Measurements from ENCODE around the gene METTL21C. TPM values are rescaled to one million over a fixed set of nuclear protein-coding genes. Genes with fewer than 3 reads are reported as not detected.

Gene METTL21C
- total RNA-seq, 1 donor from 2014 or later, result not detected

GRCh38 chr13:102718746-102719145, 23.9 kb upstream of the METTL21C start:
- DNase-seq (ENCODE audit: low read depth), result no peak
- no peak overlapping the region for H3K4me3 ChIP-seq (ENCODE audit: low read depth, low read length)
- TF ChIP-seq, protein P1, sequence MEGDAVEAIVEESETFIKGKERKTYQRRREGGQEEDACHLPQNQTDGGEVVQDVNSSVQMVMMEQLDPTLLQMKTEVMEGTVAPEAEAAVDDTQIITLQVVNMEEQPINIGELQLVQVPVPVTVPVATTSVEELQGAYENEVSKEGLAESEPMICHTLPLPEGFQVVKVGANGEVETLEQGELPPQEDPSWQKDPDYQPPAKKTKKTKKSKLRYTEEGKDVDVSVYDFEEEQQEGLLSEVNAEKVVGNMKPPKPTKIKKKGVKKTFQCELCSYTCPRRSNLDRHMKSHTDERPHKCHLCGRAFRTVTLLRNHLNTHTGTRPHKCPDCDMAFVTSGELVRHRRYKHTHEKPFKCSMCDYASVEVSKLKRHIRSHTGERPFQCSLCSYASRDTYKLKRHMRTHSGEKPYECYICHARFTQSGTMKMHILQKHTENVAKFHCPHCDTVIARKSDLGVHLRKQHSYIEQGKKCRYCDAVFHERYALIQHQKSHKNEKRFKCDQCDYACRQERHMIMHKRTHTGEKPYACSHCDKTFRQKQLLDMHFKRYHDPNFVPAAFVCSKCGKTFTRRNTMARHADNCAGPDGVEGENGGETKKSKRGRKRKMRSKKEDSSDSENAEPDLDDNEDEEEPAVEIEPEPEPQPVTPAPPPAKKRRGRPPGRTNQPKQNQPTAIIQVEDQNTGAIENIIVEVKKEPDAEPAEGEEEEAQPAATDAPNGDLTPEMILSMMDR (conservative IDR thresholded peaks at IDR 0.05; ENCODE audit: low read depth, low read length), result no peak

- H3K4me3 ChIP-seq (ENCODE audit: low read depth, low read length), result no peak overlapping the region
- TF ChIP-seq, protein P1 (conservative IDR thresholded peaks at IDR 0.05; ENCODE audit: low read depth, low read length), result no peak
- no peak for DNase-seq (ENCODE audit: low read depth)
Measured at GRCh38 chr13:102715447-102715846, 20.6 kb upstream of the METTL21C start.

DNA sequence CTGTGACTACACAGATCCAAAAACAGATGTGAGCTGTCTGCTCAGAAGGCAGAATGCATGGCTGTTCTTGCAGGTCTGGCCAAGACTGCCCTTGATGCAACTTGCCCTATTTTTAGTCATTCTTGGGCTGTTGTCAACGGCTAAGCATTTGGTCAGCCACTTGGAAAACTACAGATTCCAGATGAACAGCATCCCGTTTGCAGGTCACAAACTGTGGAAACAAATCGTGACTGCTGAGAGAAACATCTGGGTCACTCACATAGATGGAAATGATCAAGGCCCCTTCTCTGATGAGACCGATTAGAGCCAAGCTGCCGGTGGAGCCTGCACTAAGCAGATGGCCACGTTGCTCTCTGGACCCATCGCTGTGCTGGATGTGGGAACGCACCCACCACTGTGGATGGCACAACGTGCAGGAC, 15.4 kb upstream of the METTL21C start:
- no peak overlapping the region for H3K4me3 ChIP-seq (ENCODE audit: low read depth, low read length)
- TF ChIP-seq, protein P1 (conservative IDR thresholded peaks at IDR 0.05; ENCODE audit: low read depth, low read length), result no peak
- DNase-seq (ENCODE audit: low read depth), result no peak

DNA sequence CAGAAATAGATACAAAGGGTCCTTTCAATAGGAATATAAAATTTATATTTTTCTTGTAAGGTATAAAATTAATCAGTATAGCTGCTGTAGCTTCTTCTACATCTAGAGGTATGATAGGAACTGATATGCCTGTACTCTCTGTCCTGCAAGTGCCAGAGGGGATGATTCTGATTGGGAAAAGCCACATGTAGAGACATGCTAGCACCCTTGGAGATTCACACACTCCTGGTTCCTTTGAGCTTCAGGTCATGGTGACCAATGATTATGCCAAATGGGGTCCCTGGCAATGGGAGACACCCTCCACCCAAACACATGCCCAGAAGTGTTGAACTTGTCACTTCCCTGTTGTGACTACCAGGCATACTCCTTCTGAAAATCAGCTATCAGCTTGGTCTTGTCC, 14.7 kb upstream of the METTL21C start:
- DNase-seq (ENCODE audit: low read depth), result no peak
- no peak overlapping the region for H3K4me3 ChIP-seq (ENCODE audit: low read depth, low read length)
- TF ChIP-seq, protein P1 (conservative IDR thresholded peaks at IDR 0.05; ENCODE audit: low read depth, low read length), result no peak

- no peak for DNase-seq (ENCODE audit: low read depth)
- no peak overlapping the region for H3K4me3 ChIP-seq (ENCODE audit: low read depth, low read length)
Measured at GRCh38 chr13:102708991-102709390, 14.1 kb upstream of the METTL21C start.

DNA sequence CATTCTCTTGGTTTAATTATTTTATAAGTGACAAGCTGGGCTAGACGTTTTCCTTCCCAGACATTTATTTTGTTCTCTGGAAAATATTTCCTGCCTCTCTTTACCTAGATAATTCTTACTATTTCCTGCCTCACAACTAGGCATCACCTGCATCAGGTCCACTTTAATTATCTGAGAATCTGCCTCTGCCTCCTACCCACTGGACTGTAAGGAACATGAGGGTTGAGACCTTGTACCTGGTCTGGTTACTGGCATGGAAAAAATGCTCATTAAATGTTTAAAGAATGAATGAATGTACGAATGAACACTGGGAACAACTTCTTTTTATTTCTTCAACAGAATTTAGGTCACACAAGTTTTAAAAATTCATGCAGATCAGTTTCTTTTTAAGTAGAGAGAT, 13.4 kb upstream of the METTL21C start:
- TF ChIP-seq, protein P1 (conservative IDR thresholded peaks at IDR 0.05; ENCODE audit: low read depth, low read length), result no peak
- DNase-seq (ENCODE audit: low read depth), result no peak
- H3K4me3 ChIP-seq (ENCODE audit: low read depth, low read length), result no peak overlapping the region

More at GRCh38 chr13:102708991-102709390, 14.1 kb upstream of the METTL21C start:
- TF ChIP-seq, protein P1 (conservative IDR thresholded peaks at IDR 0.05; ENCODE audit: low read depth, low read length), result no peak

GRCh38 chr13:102707467-102707866, 12.6 kb upstream of the METTL21C start:
- TF ChIP-seq, protein P1 (conservative IDR thresholded peaks at IDR 0.05; ENCODE audit: low read depth, low read length), result no peak
- no peak overlapping the region for H3K4me3 ChIP-seq (ENCODE audit: low read depth, low read length)
- DNase-seq (ENCODE audit: low read depth), result peak; percentile 91

Measured in epithelial cell of proximal tubule (primary cell).